GM21515 (cell line): ENCODE measurements around the gene ADAMTS16.
"Not testable (repeated sequence)": the region's sequence is repeated elsewhere in the genome, so short reads cannot be mapped to it uniquely, and the experiment has no call there.

ENCODE experiments used
- ATAC-seq: cut with Tn5 transposase; IDR thresholded peaks from one replicate; pipeline ENCODE4 v1.9.1; 2021; ENCODE audit not compliant: unreplicated experiment

ADAMTS16 gene, protein sequence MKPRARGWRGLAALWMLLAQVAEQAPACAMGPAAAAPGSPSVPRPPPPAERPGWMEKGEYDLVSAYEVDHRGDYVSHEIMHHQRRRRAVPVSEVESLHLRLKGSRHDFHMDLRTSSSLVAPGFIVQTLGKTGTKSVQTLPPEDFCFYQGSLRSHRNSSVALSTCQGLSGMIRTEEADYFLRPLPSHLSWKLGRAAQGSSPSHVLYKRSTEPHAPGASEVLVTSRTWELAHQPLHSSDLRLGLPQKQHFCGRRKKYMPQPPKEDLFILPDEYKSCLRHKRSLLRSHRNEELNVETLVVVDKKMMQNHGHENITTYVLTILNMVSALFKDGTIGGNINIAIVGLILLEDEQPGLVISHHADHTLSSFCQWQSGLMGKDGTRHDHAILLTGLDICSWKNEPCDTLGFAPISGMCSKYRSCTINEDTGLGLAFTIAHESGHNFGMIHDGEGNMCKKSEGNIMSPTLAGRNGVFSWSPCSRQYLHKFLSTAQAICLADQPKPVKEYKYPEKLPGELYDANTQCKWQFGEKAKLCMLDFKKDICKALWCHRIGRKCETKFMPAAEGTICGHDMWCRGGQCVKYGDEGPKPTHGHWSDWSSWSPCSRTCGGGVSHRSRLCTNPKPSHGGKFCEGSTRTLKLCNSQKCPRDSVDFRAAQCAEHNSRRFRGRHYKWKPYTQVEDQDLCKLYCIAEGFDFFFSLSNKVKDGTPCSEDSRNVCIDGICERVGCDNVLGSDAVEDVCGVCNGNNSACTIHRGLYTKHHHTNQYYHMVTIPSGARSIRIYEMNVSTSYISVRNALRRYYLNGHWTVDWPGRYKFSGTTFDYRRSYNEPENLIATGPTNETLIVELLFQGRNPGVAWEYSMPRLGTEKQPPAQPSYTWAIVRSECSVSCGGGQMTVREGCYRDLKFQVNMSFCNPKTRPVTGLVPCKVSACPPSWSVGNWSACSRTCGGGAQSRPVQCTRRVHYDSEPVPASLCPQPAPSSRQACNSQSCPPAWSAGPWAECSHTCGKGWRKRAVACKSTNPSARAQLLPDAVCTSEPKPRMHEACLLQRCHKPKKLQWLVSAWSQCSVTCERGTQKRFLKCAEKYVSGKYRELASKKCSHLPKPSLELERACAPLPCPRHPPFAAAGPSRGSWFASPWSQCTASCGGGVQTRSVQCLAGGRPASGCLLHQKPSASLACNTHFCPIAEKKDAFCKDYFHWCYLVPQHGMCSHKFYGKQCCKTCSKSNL

DNA sequence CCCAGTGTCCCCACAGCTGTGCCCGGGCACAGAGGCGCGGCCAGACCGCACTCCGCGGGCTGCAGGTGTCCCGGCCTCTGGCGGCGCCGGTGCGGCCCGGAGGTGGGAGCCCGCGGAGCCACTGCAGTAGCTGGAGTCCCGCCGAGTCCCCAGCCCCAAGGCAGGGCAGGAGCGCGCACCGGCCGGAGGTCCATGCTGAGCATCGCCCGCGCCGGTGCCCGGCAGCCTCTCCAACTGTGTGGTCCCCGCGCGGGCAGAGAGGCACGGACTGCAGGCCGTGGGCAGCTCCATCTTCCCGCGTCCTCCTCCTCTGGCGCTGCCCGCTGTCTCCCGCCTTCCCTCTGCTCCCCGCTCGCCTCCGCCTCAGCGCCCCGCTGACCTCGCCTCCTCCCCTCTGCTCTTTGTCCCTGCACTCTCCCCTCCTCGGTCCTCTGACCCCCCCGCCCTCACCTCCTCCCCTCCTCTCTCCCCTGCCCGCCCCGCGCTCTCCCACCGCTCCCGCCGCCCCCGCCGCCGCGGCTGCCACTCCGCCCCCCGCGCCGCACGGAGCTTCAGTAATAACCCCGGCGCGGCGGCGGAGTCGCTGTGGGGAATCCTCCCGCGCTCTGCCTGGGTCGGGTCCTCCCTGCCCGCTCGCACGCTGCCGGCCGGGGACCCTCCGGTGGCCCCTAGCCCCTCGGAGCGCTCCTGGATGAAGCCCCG, at the start of gene ADAMTS16:
Gene ADAMTS16 (plus strand): TSS at position 554 of the 702 bp plus-strand sequence. CDS start 138 bp downstream, at position 692.
- ATAC-seq: no peak

- ATAC-seq: no peak
Measured at GRCh38 chr5:5092149-5092548, 48.0 kb upstream of the ADAMTS16 start.

- no peak for ATAC-seq
Measured at GRCh38 chr5:5100635-5101034, 39.5 kb upstream of the ADAMTS16 start.

- ATAC-seq: no peak
Measured at GRCh38 chr5:5101676-5102075, 38.5 kb upstream of the ADAMTS16 start.

DNA sequence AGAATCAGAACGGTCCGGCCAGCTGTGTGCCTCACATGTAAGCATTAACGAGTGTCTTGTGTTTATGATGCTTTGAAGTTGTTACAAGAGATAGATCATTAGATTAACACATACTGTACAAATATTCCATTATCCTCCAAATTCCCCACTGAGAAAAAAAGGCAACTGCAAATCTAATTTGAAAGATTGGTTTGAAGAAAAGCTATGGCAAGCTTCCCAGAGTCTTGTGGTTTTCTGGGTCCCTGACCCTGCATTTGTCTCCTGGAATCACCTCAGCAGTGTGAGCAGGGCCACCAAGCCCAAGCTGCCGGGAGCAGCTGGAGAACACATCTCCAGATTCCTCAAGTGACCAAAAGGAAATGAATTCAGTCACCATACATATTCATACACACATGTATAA, 36.9 kb upstream of the ADAMTS16 start:
- ATAC-seq: no peak

DNA sequence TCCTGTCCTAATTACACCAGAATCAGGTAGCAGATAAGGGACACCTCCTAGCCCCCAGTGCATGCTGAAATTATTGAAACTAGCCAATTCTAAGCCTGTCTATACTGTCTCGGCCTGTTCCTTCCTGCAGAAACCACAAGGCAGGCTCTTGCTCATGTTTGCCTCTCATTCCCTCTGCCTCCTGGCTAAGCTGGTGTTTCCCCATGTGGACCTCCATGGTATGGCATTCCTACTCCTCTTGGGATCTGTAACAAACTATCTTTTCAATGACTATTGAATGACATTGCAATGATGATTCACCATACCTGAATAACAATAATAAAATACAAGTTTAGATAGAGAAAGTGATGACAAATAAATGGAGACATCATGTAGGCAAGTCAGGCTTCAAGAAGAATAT, 35.6 kb upstream of the ADAMTS16 start:
- ATAC-seq: no peak

- no peak for ATAC-seq
Measured at GRCh38 chr5:5105531-5105930, 34.6 kb upstream of the ADAMTS16 start.

- no peak for ATAC-seq
Measured at GRCh38 chr5:5116956-5117355, 23.2 kb upstream of the ADAMTS16 start.

GRCh38 chr5:5122776-5123175, 17.4 kb upstream of the ADAMTS16 start:
- no peak for ATAC-seq

GRCh38 chr5:5124231-5124630, 15.9 kb upstream of the ADAMTS16 start:
- no peak for ATAC-seq

DNA sequence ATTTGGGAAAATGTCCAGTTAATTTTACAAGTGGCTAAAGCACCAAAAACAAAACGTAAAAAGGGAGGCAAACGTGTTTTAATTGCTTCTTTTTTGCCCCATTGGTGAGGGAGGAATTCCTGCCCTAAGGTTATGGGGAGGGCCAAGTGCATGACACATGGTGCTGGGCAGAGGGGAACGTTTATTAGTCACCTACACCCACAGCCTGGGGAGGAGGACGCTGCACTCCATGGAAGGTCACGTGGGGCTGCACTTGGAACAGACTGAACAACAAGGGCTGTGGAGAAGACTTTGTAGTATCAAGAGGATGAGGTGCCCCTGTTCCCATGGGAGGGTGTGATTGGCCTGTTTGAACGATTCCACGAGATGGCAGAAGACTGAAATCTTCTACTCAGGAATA, 13.7 kb upstream of the ADAMTS16 start:
- ATAC-seq: no peak

GRCh38 chr5:5128766-5129165, 11.4 kb upstream of the ADAMTS16 start:
- no peak for ATAC-seq

DNA sequence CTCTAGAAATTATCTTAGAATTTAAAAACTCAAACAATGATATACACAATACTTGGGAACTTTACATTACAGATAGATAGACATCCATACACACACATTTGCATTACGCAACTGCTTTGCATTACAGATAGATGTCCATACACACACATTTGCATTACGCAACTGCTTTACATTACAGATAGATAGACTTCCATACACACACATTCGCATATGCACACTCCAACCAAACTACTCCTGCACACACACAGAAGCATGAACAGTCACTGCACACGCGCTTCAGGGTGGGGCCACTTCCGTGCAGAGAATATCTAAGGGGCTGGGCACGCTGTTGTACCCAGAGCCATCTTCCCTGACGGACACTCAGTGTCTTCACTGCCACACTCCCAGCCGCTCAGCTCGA, 7.9 kb upstream of the ADAMTS16 start:
- no peak for ATAC-seq

DNA sequence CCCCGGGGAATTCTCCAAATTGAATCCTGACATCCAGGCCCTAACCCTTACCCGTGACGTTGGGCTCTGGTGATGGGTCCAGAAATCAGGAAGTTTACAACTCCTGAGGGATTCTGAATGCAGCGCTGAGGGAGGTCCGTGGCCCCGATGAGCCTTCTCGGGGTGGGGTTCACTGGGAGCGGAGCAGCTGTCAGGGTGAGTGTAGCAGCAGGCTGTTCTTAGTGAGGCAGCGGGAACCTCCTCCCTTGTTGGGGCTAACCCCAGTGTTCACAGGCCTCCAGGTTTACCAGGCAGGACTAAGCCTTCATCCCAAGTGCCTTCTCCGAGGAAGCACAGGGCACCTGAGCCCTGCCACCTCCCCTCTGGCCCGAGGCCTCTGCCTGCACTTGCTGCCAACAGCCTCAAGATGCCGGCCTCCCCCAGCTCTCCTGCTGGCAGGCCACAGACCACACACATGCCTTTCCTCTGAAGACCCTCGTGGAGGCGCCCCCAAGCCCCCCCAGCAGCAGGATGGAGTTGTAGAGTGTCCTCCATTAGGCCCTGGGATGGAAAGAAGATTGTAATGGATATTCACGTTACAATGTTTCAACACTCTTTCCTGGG, 7.3 kb upstream of the ADAMTS16 start:
- ATAC-seq: no peak

- ATAC-seq: no peak
Measured at GRCh38 chr5:5134107-5134506, 6.0 kb upstream of the ADAMTS16 start.

DNA sequence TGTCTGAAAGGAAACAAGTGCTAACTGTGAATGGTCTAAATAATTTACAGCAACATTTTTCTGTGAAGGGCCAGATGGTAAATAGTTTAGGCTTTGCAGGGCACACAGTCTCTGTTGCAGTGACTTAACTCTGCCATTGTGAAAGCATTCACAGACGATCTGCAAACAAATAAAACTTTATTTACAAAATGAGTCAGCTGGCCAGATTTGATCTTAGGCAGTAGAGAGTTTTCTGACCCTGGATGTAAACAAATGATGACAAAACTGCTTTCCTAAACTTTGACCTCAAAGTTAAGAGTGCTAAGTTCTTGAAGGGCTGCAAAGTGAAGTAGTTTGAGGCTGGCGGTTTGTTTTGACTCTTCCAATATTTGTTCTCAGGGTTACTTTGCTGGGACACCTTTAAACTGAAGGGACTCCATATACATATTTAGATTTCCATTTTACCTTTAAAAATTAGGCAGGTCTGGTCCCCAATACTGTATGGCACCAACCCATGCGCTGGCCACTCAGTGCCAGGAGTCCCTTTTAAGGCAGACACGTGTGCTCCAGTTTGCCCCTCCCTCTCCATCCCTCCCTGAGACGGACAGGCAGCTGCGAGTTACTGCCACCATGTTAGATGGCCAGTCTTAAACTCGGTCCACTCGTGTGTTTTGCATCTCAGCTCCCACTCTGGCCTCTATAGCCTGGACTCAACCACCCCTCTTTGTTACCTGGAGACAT, 4.0 kb upstream of the ADAMTS16 start:
- no peak for ATAC-seq

DNA sequence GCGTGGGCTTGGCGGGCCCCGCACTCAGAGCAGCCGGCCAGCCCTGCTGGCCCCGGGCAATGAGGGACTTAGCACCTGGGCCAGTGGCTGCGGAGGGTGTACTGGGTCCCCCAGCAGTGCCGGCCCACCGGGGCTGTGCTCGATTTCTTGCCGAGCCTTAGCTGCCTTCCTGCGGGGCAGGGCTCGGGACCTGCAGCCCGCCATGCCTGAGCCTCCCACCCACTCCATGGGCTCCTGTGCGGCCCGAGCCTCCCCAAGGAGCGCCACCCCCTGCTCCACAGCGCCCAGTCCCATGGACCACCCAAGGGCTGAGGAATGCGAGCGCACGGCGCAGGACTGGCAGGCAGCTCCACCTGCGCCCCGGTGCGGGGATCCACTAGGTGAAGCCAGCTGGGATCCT, 2.3 kb upstream of the ADAMTS16 start:
- not testable (repeated sequence) for ATAC-seq

- ATAC-seq: no peak
Measured at GRCh38 chr5:5139336-5139776, 774 bp upstream of the ADAMTS16 start.

DNA sequence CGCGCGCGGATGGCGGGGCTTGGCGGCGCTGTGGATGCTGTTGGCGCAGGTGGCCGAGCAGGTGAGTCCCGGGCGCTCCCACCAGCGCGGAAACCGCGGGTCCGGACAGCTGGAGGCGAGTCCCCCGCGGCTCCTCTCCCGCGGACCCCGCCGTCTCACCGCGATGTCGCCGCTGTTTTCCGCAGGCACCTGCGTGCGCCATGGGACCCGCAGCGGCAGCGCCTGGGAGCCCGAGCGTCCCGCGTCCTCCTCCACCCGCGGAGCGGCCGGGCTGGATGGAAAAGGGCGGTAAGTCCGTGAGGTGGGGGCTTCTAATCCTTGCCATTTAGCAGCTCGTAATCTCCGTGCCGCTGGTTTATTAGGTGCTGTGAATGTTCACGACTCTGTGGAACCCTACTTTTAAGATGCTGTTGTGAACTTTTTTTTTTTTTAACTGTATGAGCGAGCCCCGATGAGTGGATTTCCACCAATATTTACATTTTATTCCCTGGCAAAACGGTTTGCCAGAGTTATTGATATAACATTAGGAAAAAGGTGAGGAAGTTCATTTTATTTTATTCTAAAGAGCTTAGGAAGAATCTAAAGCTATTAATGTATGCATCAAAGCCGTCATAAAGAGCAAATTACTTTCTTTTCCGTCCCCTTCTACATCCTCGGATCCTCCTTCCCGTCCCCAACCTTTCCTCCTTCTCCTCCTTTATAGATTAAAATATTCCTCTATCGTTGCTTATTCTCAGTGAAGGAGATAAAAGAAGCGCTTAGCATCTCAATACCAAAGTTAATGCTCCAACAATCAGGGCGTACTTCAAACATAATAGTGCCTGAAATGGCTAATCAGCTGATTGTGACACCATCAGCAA, 579 bp downstream of the ADAMTS16 start:
- ATAC-seq: no peak
